Measurements from ENCODE around the gene RNF138.

GRCh38 chr18:32042337-32042736, 49.3 kb upstream of the RNF138 start:
- TF ChIP-seq CTCF (IDR thresholded peaks at IDR 0.05; ENCODE audit: insufficient read depth, low read length, poor library complexity, severe bottlenecking) (no peak), EZH2phosphoT487 (conservative IDR thresholded peaks at IDR 0.05; ENCODE audit: low read length) (no peak)

Data from SU-DHL-6 (cell line).